Fibroblast of mammary gland (primary cell): ENCODE measurements around the gene HSPB9.

Experiments used
- DNase-seq: peaks from one replicate; pipeline ENCODE4 v3.0.0-alpha.2; 2010; ENCODE audit warnings: low read depth
- H3K4me3 ChIP-seq: 2 replicates; pipeline ENCODE4 v1.5.1; 2011; ENCODE audit warnings: low read depth, mild to moderate bottlenecking, low read length, moderate library complexity; ENCODE audit not compliant: control insufficient read depth
- CTCF ChIP-seq: conservative IDR thresholded peaks from 2 replicates; pipeline ENCODE4 v1.5.1; 2011; ENCODE audit warnings: low read depth, low read length, inconsistent platforms; ENCODE audit not compliant: control insufficient read depth, insufficient read depth

Gene HSPB9

GRCh38 chr17:42116705-42117396 lies 5.8 kb upstream of the HSPB9 start:
- no peak overlapping the region for H3K4me3 ChIP-seq
- DNase-seq: peak; percentile 79
- TF ChIP-seq CTCF: peak; percentile 81

GRCh38 chr17:42117397-42118125 lies 5.0 kb upstream of the HSPB9 start:
- H3K4me3 ChIP-seq: no peak overlapping the region
- no peak for DNase-seq
- no peak for TF ChIP-seq CTCF

- no peak for DNase-seq
- no peak for TF ChIP-seq CTCF
These were observed 4.5 kb upstream of the HSPB9 start for GRCh38 chr17:42118126-42118510.

GRCh38 chr17:42118545-42118944 lies 4.1 kb upstream of the HSPB9 start:
- TF ChIP-seq CTCF: peak; percentile 49
- H3K4me3 ChIP-seq: no peak overlapping the region
- DNase-seq: peak; percentile 35

More at GRCh38 chr17:42118126-42118510, 4.5 kb upstream of the HSPB9 start:
- H3K4me3 ChIP-seq: no peak overlapping the region

GRCh38 chr17:42119301-42119700 lies 3.3 kb upstream of the HSPB9 start:
- no peak for DNase-seq
- TF ChIP-seq CTCF: no peak
- no peak overlapping the region for H3K4me3 ChIP-seq

- peak overlapping the region; percentile 50 for H3K4me3 ChIP-seq
These were observed 2.3 kb upstream of the HSPB9 start for GRCh38 chr17:42120161-42120769.

More at GRCh38 chr17:42120161-42120769, 2.3 kb upstream of the HSPB9 start:
- TF ChIP-seq CTCF: no peak
- no peak for DNase-seq
